Progenitor cell of endocrine pancreas (in vitro differentiated cells): ENCODE data around the gene ASPHD1. TPM values are rescaled to one million over a fixed set of nuclear protein-coding genes. Genes with fewer than 3 reads are reported as not detected.

Experiments used
- DNase-seq: peaks from one replicate; pipeline ENCODE4 v3.0.0; 2021; ENCODE audit warnings: low spot score; ENCODE audit not compliant: unreplicated experiment
- H3K27ac Mint-ChIP-seq: 2 replicates; pipeline ENCODE4 v1.8.0; 2021; ENCODE audit warnings: mild to moderate bottlenecking, moderate library complexity, mixed read lengths
- H3K27me3 Mint-ChIP-seq: 2 replicates; pipeline ENCODE4 v1.8.0; 2021; ENCODE audit warnings: mixed read lengths
- H3K36me3 Mint-ChIP-seq: 2 replicates; pipeline ENCODE4 v1.8.0; 2022; ENCODE audit warnings: mixed read lengths; ENCODE audit not compliant: insufficient read depth
- H3K4me1 Mint-ChIP-seq: 2 replicates; pipeline ENCODE4 v1.8.0; 2021; ENCODE audit warnings: low read depth, mixed read lengths
- H3K4me3 Mint-ChIP-seq: 2 replicates; pipeline ENCODE4 v1.8.0; 2021; ENCODE audit warnings: low read depth, mild to moderate bottlenecking, moderate library complexity, mixed read lengths
- H3K9me3 Mint-ChIP-seq: 2 replicates; pipeline ENCODE4 v1.8.0; 2021; ENCODE audit warnings: low read depth, mixed read lengths
- CTCF ChIP-seq: fragments of 200-600 bp; sonication (generic); IDR thresholded peaks from one replicate; pipeline ENCODE4 v1.5.0; 2021; ENCODE audit warnings: antibody characterized with exemption, mild to moderate bottlenecking; ENCODE audit not compliant: unreplicated experiment
- total RNA-seq: library from RNA; stranded (reverse); gene quantifications from 2 replicates; pipeline ENCODE4 v1.2.1, GENCODE V29; 2021

The ASPHD1 gene
- total RNA-seq, 1 donor from 2014 or later: 3.8 TPM

GRCh38 chr16:29915590-29916247 lies 15.4 kb downstream of the ASPHD1 start:
- H3K27me3 Mint-ChIP-seq: no peaks in the 10 kb centered on the region
- no peak overlapping the region for H3K4me3 Mint-ChIP-seq
- no peak for TF ChIP-seq CTCF
- H3K27ac Mint-ChIP-seq: peak overlapping the region; percentile 14
- H3K36me3 Mint-ChIP-seq: peaks cover 14% of the 10 kb centered on the region
- no peaks in the 10 kb centered on the region for H3K9me3 Mint-ChIP-seq
- peaks cover 4% of the 10 kb centered on the region for H3K4me1 Mint-ChIP-seq
- DNase-seq: no peak

- H3K9me3 Mint-ChIP-seq: no peaks in the 10 kb centered on the region
- no peak overlapping the region for H3K4me3 Mint-ChIP-seq
- no peaks in the 10 kb centered on the region for H3K27me3 Mint-ChIP-seq
- H3K4me1 Mint-ChIP-seq: peaks cover 4% of the 10 kb centered on the region
- no peak overlapping the region for H3K27ac Mint-ChIP-seq
- DNase-seq: no peak
- peaks cover 14% of the 10 kb centered on the region for H3K36me3 Mint-ChIP-seq
- no peak for TF ChIP-seq CTCF
Measured at GRCh38 chr16:29916979-29917378, 16.7 kb downstream of the ASPHD1 start.

- peaks cover 12% of the 10 kb centered on the region for H3K36me3 Mint-ChIP-seq
Measured at GRCh38 chr16:29920288-29921033, 20.2 kb downstream of the ASPHD1 start.

GRCh38 chr16:29921034-29921385 lies 20.7 kb downstream of the ASPHD1 start:
- DNase-seq: no peak
- Mint-ChIP-seq H3K27ac (no peak overlapping the region), H3K4me1 (peaks cover 8% of the 10 kb centered on the region), H3K9me3 (no peaks in the 10 kb centered on the region), H3K4me3 (no peak overlapping the region), H3K27me3 (no peaks in the 10 kb centered on the region), H3K36me3 (peaks cover 8% of the 10 kb centered on the region)
- TF ChIP-seq CTCF: no peak

More at GRCh38 chr16:29920288-29921033, 20.2 kb downstream of the ASPHD1 start:
- H3K4me3 Mint-ChIP-seq: no peak overlapping the region
- H3K9me3 Mint-ChIP-seq: no peaks in the 10 kb centered on the region
- DNase-seq: no peak
- no peak for TF ChIP-seq CTCF
- no peaks in the 10 kb centered on the region for H3K27me3 Mint-ChIP-seq
- peaks cover 12% of the 10 kb centered on the region for H3K4me1 Mint-ChIP-seq
- H3K27ac Mint-ChIP-seq: no peak overlapping the region

GRCh38 chr16:29922326-29922725 lies 22.0 kb downstream of the ASPHD1 start:
- H3K27me3 Mint-ChIP-seq: no peaks in the 10 kb centered on the region
- no peaks in the 10 kb centered on the region for H3K9me3 Mint-ChIP-seq
- peaks cover 3% of the 10 kb centered on the region for H3K36me3 Mint-ChIP-seq
- no peak for TF ChIP-seq CTCF
- peaks cover 20% of the 10 kb centered on the region for H3K4me1 Mint-ChIP-seq
- no peak overlapping the region for H3K4me3 Mint-ChIP-seq
- no peak for DNase-seq
- H3K27ac Mint-ChIP-seq: no peak overlapping the region
